Tongue (tissue), 2 donors: ENCODE measurements around the gene PRKG1. TPM values are rescaled to one million over a fixed set of nuclear protein-coding genes. Genes with fewer than 3 reads are reported as not detected.

Experiments
- DNase-seq: peaks from one replicate; pipeline ENCODE4 v3.0.0-alpha.2; 2015
- total RNA-seq: library from RNA; depleted of rRNA; stranded (reverse); fragments of >200 nt; gene quantifications from one replicate; pipeline ENCODE4 v1.2.3, GENCODE V29; 2014

PRKG1 gene
- total RNA-seq, 1 donor from 2014 or later: 96.8 TPM

- DNase-seq: no peak
These were observed 1201.9 kb downstream of the PRKG1 start for GRCh38 chr10:52276163-52276562.

- DNase-seq: no peak
These were observed 1202.7 kb downstream of the PRKG1 start for GRCh38 chr10:52276986-52277385.

- no peak for DNase-seq
These were observed 1205.3 kb downstream of the PRKG1 start for GRCh38 chr10:52279546-52279945.

- no peak for DNase-seq
These were observed 1205.8 kb downstream of the PRKG1 start for GRCh38 chr10:52280051-52280450.

GRCh38 chr10:52283174-52283573, 1208.9 kb downstream of the PRKG1 start:
- peak; percentile 26 for DNase-seq

GRCh38 chr10:52284416-52285013, 1210.2 kb downstream of the PRKG1 start:
- DNase-seq: no peak

- no peak for DNase-seq
These were observed 1213.6 kb downstream of the PRKG1 start for GRCh38 chr10:52287866-52288265.

GRCh38 chr10:52297747-52298146, 1223.5 kb downstream of the PRKG1 start:
- no peak for DNase-seq

GRCh38 chr10:52300599-52301277, 1226.5 kb downstream of the PRKG1 start:
- DNase-seq: no peak

GRCh38 chr10:52308251-52309031, 1234.2 kb downstream of the PRKG1 start:
- peak; percentile 84 for DNase-seq

GRCh38 chr10:52312942-52313255, 1238.6 kb downstream of the PRKG1 start:
- no peak for DNase-seq

GRCh38 chr10:52313256-52313932, 1239.1 kb downstream of the PRKG1 start:
- peak; percentile 30 for DNase-seq

GRCh38 chr10:52313933-52314821, 1239.9 kb downstream of the PRKG1 start, which contains the start of gene DKK1:
Gene DKK1 (plus strand): TSS chr10:52314281. CDS start chr10:52314435, 154 bp downstream.
- DNase-seq: peak; percentile 48

GRCh38 chr10:52314822-52315552, 1240.7 kb downstream of the PRKG1 start:
- DNase-seq: no peak

- DNase-seq: no peak
These were observed 1241.7 kb downstream of the PRKG1 start for GRCh38 chr10:52316001-52316400.

GRCh38 chr10:52316500-52316899, 1242.2 kb downstream of the PRKG1 start:
- no peak for DNase-seq

- no peak for DNase-seq
These were observed 1243.9 kb downstream of the PRKG1 start for GRCh38 chr10:52318136-52318701.

- no peak for DNase-seq
These were observed 1244.7 kb downstream of the PRKG1 start for GRCh38 chr10:52318822-52319464.

- no peak for DNase-seq
These were observed 1245.6 kb downstream of the PRKG1 start for GRCh38 chr10:52319926-52320325.

GRCh38 chr10:52322323-52322722, 1248.0 kb downstream of the PRKG1 start:
- no peak for DNase-seq
